Measurements from ENCODE around the gene SERPINB1. TPM values are rescaled to one million over a fixed set of nuclear protein-coding genes. Genes with fewer than 3 reads are reported as not detected.
"Not testable (repeated sequence)": the region's sequence is repeated elsewhere in the genome, so short reads cannot be mapped to it uniquely, and the experiment has no call there.

The SERPINB1 gene
- total RNA-seq, 1 donor from 2014 or later, result 3.8 TPM

GRCh38 chr6:2818593-2818992 lies 23.1 kb downstream of the SERPINB1 start:
- peak; percentile 89 to 91 for DNase-seq (ENCODE audit: low read depth in 2 of 2)

GRCh38 chr6:2817903-2818443 lies 23.7 kb downstream of the SERPINB1 start:
- DNase-seq (ENCODE audit: low read depth in 2 of 2), result peak; percentile 82 to 89

DNA sequence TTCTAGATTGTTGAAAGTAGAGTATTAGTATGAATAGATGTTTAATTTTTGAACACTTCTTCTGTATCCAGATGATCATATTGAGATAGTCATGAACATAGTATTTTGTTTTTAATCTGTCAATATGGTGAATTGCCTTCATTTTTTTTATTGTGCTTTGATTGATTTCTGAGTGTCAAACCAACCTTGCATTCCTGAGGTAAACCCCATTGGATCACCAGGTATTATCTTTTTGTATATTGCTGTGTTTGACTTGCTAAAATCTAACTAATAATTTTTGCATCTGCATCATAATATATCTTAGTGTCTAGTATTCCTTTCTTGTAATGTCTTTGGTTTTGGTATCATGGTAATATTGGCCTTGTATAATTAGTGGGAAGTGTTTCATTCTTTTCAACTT lies 25.5 kb downstream of the SERPINB1 start:
- no peak for DNase-seq (ENCODE audit: low read depth in 2 of 2)

GRCh38 chr6:2812695-2813094 lies 29.0 kb downstream of the SERPINB1 start:
- no peak for DNase-seq (ENCODE audit: low read depth in 2 of 2)

GRCh38 chr6:2810092-2810671 lies 31.5 kb downstream of the SERPINB1 start:
- no peak for DNase-seq (ENCODE audit: low read depth in 2 of 2)

- DNase-seq (ENCODE audit: low read depth in 2 of 2), result peak in 1 of 2 donors; percentile 42
Measured at GRCh38 chr6:2809015-2809414, 32.6 kb downstream of the SERPINB1 start.

GRCh38 chr6:2807342-2808090 lies 34.1 kb downstream of the SERPINB1 start:
- DNase-seq (ENCODE audit: low read depth in 2 of 2), result peak; percentile 84 to 90

GRCh38 chr6:2806644-2807043 lies 35.0 kb downstream of the SERPINB1 start:
- DNase-seq (ENCODE audit: low read depth in 2 of 2), result peak in 1 of 2 donors; percentile 35

DNA sequence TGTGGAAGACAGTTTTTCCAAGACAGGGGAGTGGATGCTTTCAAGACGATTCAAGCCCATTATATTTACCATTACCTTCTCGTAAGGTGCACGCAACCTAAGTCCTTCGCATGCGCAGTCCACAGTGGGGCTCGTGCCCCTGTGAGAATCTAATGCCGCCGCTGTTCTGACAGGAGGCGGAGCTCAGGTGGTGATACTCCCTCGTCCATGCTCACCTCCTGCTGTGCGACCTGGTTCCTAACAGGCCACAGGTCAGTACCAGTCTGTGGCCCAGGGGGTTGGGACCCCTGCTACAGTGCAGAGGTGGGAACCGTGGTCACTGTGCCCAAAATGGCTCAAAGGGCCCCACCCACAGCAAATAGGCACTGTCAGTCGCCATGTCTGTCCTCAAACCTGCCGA lies 36.6 kb downstream of the SERPINB1 start:
- no peak for DNase-seq (ENCODE audit: low read depth in 2 of 2)

DNA sequence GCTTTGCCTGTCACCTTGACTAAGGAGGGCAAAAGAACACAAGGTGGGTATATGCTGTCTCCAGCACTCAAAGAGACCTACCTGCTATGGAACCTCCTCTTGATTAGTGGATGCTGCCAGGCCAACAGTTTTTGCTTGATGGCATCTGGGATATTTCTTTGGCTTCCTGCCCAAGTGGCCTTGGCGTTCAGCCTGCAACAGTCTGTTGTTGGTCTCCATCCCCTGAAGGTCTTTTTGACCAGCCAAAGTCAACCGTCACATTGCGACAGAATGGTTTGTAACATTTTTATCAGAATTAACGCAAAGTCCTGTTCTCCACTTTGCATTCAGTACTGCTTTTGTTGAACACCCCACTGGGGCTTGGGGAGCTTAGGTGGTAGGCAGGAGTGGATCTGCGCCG lies 37.1 kb downstream of the SERPINB1 start:
- DNase-seq (ENCODE audit: low read depth in 2 of 2), result no peak

GRCh38 chr6:2803731-2804429 lies 37.8 kb downstream of the SERPINB1 start:
- peak in 1 of 2 donors; percentile 64 for DNase-seq (ENCODE audit: low read depth in 2 of 2)

DNA sequence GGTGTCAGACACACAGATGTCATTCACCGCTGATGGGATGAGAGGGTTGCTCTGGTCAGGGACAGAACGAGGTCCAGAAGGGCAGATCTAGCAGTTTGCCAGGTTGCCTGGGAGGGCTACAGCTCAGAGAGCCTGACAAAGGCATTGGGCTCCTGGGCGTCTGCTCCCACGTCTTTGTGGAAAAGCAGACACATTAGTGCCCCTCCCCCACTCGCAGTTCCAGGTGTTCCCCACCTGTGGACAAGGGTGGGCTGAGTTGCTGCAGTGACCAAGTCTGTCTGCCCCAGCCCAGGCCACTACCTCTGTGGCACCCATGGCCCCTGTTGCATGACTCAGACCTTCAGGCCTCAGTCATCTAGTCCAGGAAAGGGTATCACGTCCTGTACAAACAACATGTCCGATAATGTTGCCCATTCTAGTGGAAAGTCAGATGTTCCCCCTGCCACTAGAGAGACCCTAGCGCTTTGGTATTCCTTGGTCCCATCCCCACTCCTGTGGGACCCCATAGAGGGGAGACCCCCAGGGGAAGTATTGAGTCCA lies 39.1 kb downstream of the SERPINB1 start:
- peak in 1 of 2 donors; percentile 60 for DNase-seq (ENCODE audit: low read depth in 2 of 2)

GRCh38 chr6:2801687-2802086 lies 40.0 kb downstream of the SERPINB1 start:
- DNase-seq (ENCODE audit: low read depth in 2 of 2), result not testable (repeated sequence)

GRCh38 chr6:2800552-2801316 lies 40.9 kb downstream of the SERPINB1 start:
- DNase-seq (ENCODE audit: low read depth in 2 of 2), result no peak

DNA sequence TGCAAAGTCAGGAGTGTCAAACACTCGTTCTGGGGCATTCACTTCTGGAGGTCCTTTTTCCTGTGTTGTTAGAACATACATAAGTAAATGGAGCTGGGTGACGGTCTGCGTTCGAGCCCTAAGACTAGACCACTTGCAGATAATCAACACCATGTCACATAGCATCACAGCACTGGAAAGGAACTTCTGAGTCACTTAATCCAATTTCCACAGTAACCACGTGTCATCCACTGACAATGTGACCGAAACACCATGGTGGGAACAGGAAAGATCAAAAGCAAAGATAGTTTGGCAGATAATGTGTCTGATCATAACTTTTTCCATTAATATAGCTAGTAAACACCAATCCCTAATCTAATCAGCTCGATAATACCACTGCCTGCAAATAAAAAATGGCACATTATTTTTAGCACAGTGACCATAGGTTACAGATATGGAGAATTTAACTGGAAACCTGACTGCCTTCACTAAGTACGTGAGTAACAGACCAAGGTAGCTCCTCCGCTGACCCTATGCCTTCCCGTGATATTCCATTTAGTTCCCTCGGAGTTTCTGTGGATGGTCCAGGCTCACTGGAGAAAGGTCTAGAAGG lies 41.6 kb downstream of the SERPINB1 start:
- peak; percentile 83 to 99 for DNase-seq (ENCODE audit: low read depth in 2 of 2)

- DNase-seq (ENCODE audit: low read depth in 2 of 2), result no peak
Measured at GRCh38 chr6:2798586-2799134, 43.0 kb downstream of the SERPINB1 start.

DNA sequence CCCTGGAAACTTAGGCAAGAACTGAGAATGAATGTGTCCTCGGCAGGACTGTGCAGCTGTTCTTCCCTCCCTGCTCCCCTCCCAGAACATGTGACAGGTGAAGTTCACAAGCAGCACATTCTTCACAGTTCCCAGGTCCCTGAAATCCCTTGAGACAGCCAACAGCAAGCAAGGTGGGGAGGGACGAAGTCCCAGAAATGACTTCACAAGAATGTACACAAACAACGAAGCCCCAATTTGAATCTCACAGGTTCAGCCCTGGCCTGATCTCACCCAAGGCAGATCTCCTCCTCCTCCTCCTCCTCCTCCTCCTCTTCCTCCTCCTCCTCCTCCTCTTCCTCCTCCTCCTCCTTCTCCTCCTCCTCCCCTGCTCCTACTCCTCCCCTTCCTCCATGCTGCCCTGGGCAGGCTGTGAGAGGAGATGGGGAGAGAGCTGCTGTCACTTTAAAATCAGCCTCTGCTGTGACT lies 44.1 kb downstream of the SERPINB1 start:
- DNase-seq (ENCODE audit: low read depth in 2 of 2), result no peak

- DNase-seq (ENCODE audit: low read depth in 2 of 2), result no peak
Measured at GRCh38 chr6:2796861-2797260, 44.8 kb downstream of the SERPINB1 start.

DNA sequence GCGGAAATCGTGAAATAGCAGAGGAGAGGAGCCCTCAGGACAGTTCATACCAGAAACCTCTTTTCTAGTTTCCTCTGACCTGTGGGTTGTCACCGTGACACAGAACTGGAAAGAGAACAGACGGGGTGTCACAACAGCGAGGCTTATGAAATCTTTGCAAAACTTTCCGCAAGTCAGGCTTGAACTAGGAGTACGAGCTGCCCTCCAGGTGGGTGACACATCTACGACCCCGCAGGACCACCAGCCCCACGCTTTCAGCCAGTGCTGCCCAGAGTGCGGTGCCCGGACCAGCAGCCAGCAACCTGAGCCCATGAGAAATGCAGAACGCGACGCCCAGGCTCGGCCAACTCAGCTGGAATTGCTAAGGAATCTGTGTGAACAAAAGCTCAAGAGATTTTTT lies 45.7 kb downstream of the SERPINB1 start:
- no peak for DNase-seq (ENCODE audit: low read depth in 2 of 2)

GRCh38 chr6:2795162-2795561 lies 46.5 kb downstream of the SERPINB1 start:
- DNase-seq (ENCODE audit: low read depth in 2 of 2), result no peak

All from lung microvascular endothelial cell (primary cell).